HepG2 (cell line): ENCODE results near the gene IGF2BP3. TPM values are rescaled to one million over a fixed set of nuclear protein-coding genes. Genes with fewer than 3 reads are reported as not detected.
A peak's percentile ranks its signal among the peaks of the same experiment; 100 is the strongest.

Source experiments
- BCL6 ChIP-seq: IDR thresholded peaks from 2 replicates; pipeline ENCODE4 v1.6.1; 2016; ENCODE audit warnings: missing genetic modification reagents, missing compliant biosample characterization
- CCAR2 ChIP-seq: fragments of 200-400 bp; formaldehyde crosslinking; optimal IDR thresholded peaks from 2 replicates; pipeline ENCODE3; 2018; ENCODE audit warnings: low read depth, mild to moderate bottlenecking, low read length, moderate library complexity
- CEBPG ChIP-seq: IDR thresholded peaks from 2 replicates; pipeline ENCODE4 v1.6.1; 2016
- ELF3 ChIP-seq: IDR thresholded peaks from 2 replicates; pipeline ENCODE4 v1.6.1; 2016; ENCODE audit warnings: missing genetic modification reagents, missing compliant biosample characterization
- FOXA1 ChIP-seq, 2 experiments: fragments of 450-650 bp in 1 of 2; sonication (generic) in 1 of 2; formaldehyde crosslinking in 1 of 2; IDR thresholded peaks; 2 replicates each; pipeline versions ENCODE4 v1.4.0 to v1.6.1; 2016 to 2020; ENCODE audit warnings: missing genetic modification reagents in 1 of 2
- FOXA3 ChIP-seq: IDR thresholded peaks from 2 replicates; pipeline ENCODE4 v1.6.1; 2016; ENCODE audit warnings: missing genetic modification reagents, missing compliant biosample characterization
- KDM4B ChIP-seq: sonication (generic); formaldehyde crosslinking; IDR thresholded peaks from 2 replicates; pipeline ENCODE4 v1.4.0; 2020; ENCODE audit warnings: missing genetic modification reagents
- MIER2 ChIP-seq: IDR thresholded peaks from 2 replicates; pipeline ENCODE4 v1.6.1; 2016; ENCODE audit warnings: missing biosample characterization, missing genetic modification reagents
- RXRB ChIP-seq: IDR thresholded peaks from 2 replicates; pipeline ENCODE4 v1.6.1; 2016; ENCODE audit warnings: borderline replicate concordance, missing genetic modification reagents, missing compliant biosample characterization
- SMAD9 ChIP-seq: sonication (generic); formaldehyde crosslinking; IDR thresholded peaks from 2 replicates; pipeline ENCODE4 v1.5.1; 2020; ENCODE audit warnings: mild to moderate bottlenecking, missing genetic modification reagents
- SP4 ChIP-seq: sonication (generic); formaldehyde crosslinking; IDR thresholded peaks from 2 replicates; pipeline ENCODE4 v1.8.1; 2023; ENCODE audit warnings: mild to moderate bottlenecking, missing genetic modification reagents
- SPEN ChIP-seq: sonication (generic); formaldehyde crosslinking; IDR thresholded peaks from 2 replicates; pipeline ENCODE4 v1.5.1; 2020; ENCODE audit warnings: low read depth, mild to moderate bottlenecking, missing genetic modification reagents
- SUZ12 ChIP-seq: fragments of 150-350 bp; IDR thresholded peaks from 2 replicates; pipeline ENCODE4 v1.6.1; 2014; ENCODE audit warnings: low read depth, low read length
- ZFP62 ChIP-seq: sonication (generic); formaldehyde crosslinking; IDR thresholded peaks from 2 replicates; pipeline ENCODE4 v1.4.0; 2020; ENCODE audit warnings: missing genetic modification reagents
- ZFY ChIP-seq: sonication (generic); formaldehyde crosslinking; IDR thresholded peaks from 2 replicates; pipeline ENCODE4 v1.4.0; 2020; ENCODE audit warnings: missing genetic modification reagents
- ZNF136 ChIP-seq: sonication (generic); formaldehyde crosslinking; IDR thresholded peaks from 2 replicates; pipeline ENCODE4 v1.8.1; 2022; ENCODE audit warnings: low read depth, mild to moderate bottlenecking, moderate library complexity, missing genetic modification reagents
- ZNF430 ChIP-seq: sonication (generic); formaldehyde crosslinking; IDR thresholded peaks from 2 replicates; pipeline ENCODE4 v1.9.0; 2021; ENCODE audit warnings: mild to moderate bottlenecking, missing genetic modification reagents
- ZNF543 ChIP-seq: sonication (generic); formaldehyde crosslinking; IDR thresholded peaks from 2 replicates; pipeline ENCODE4 v1.4.0; 2020; ENCODE audit warnings: mild to moderate bottlenecking, missing genetic modification reagents
- ZNF614 ChIP-seq: IDR thresholded peaks from 2 replicates; pipeline ENCODE4 v1.6.1; 2018; ENCODE audit warnings: missing biosample characterization, missing genetic modification reagents, inconsistent platforms, borderline replicate concordance
- ZNF777 ChIP-seq: sonication (generic); formaldehyde crosslinking; IDR thresholded peaks from 2 replicates; pipeline ENCODE4 v1.4.0; 2020; ENCODE audit warnings: missing genetic modification reagents
- ZNF841 ChIP-seq: sonication (generic); formaldehyde crosslinking; IDR thresholded peaks from 2 replicates; pipeline ENCODE4 v1.8.1; 2023; ENCODE audit warnings: missing genetic modification reagents, borderline replicate concordance
- ZSCAN25 ChIP-seq: sonication (generic); formaldehyde crosslinking; IDR thresholded peaks from 2 replicates; pipeline ENCODE4 v1.8.0; 2022; ENCODE audit warnings: mild to moderate bottlenecking, missing genetic modification reagents
- polyA plus RNA-seq, 8 experiments: library from polyadenylated mRNA; depleted of rRNA in 3 of 8; stranded (reverse) in 7 of 8; unstranded in 1 of 8; fragments of >200 nt; fragmentation: Illumina TruSeq in 4 of 8; extraction: Trizol in 4 of 8; gene quantifications; 2 replicates each; pipeline versions ENCODE4 v1.2.1 to v1.2.3, GENCODE V29; 2011 to 2016; ENCODE audit warnings: low read depth in 4 of 8, missing spikeins in 1 of 8, mixed read lengths in 1 of 8; ENCODE audit not compliant: insufficient read depth in 1 of 8
- total RNA-seq, 5 experiments: library from RNA; depleted of rRNA; stranded (reverse); fragments of >200 nt; fragmentation: Illumina TruSeq; extraction: Trizol; gene quantifications; 2 replicates each; pipeline ENCODE4 v1.2.3, GENCODE V29; 2016; ENCODE audit warnings: low read depth in 1 of 5
- TF ChIP-seq, protein P1 (sequence below): sonication (generic); formaldehyde crosslinking; IDR thresholded peaks from 2 replicates; pipeline ENCODE4 v1.9.0; 2022; ENCODE audit warnings: low read depth, missing genetic modification reagents
- TF ChIP-seq, protein P2 (sequence below): sonication (generic); IDR thresholded peaks from 2 replicates; pipeline ENCODE4 v1.6.1; 2016; ENCODE audit warnings: low read depth, borderline replicate concordance
- TF ChIP-seq, protein P3 (sequence below): sonication (generic); formaldehyde crosslinking; IDR thresholded peaks from 2 replicates; pipeline ENCODE4 v1.4.0; 2020; ENCODE audit warnings: missing genetic modification reagents
- TF ChIP-seq, protein P4 (sequence below): sonication (generic); formaldehyde crosslinking; IDR thresholded peaks from 2 replicates; pipeline ENCODE4 v1.5.0; 2020; ENCODE audit warnings: missing genetic modification reagents

IGF2BP3 gene
- total and polyA plus RNA-seq, 2 of the 13 experiments (the other 11 are each of a cell fraction or from before 2014, with no cell fraction given), result 37.7 to 39.5 TPM

DNA sequence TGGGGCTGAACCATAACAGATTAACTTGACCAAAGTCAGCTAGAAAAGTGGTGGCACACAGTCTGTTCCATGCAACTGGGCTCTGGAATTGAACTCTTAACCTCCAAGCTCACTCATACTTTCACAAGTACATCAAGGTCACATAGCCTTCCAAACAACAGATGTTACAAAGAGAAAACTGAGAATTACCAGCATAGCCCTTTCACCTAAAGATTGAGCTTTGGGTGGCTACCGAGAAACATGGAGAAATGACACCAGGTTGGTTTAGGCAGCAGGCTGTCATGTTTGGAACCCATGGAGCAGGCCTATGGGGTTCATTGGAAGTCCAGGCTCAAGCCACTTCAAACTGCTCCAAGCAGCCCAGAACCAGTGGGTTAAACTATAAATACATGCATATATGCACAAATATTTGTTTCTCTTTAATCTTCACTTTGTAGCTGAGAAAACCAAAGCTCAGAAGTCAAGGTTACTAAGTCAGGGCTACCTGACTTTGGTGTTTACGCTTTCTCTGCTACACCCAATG lies 112.1 kb downstream of the IGF2BP3 start (continued):
- TF ChIP-seq ZNF136 (0 out of 2 replicates have a peak, but pooled peaks have one; percentile 40), FOXA3 (peak; percentile 66), RXRB (CRISPR knock-in tag) (peak; percentile 63), ZFP62 (no peak), ZNF614 (CRISPR knock-in tag) (no peak), ZNF430 (CRISPR knock-in tag) (no peak), KDM4B (CRISPR knock-in tag) (no peak), CEBPG (CRISPR knock-in tag) (no peak), ZFY (CRISPR knock-in tag) (no peak; the same call in 1 of the 2 replicates), SUZ12 (no peak), ZNF543 (CRISPR knock-in tag) (no peak), SMAD9 (CRISPR knock-in tag) (no peak), MIER2 (CRISPR knock-in tag) (no peak), SP4 (CRISPR knock-in tag) (no peak), FOXA1 (IDR thresholded peaks at IDR 0.05) (no peak), FOXA1 (CRISPR knock-in tag; IDR thresholded peaks at IDR 0.05) (peak; percentile 22; the same call in 1 of the 2 replicates), ZSCAN25 (no peak), CCAR2 (no peak), SPEN (CRISPR knock-in tag) (no peak), BCL6 (CRISPR knock-in tag) (0 out of 2 replicates have a peak, but pooled peaks have one; percentile 20), ELF3 (CRISPR knock-in tag) (peak; percentile 42; the same call in 1 of the 2 replicates), ZNF841 (CRISPR knock-in tag) (no peak), ZNF777 (CRISPR knock-in tag) (no peak)
- TF ChIP-seq, protein P1, sequence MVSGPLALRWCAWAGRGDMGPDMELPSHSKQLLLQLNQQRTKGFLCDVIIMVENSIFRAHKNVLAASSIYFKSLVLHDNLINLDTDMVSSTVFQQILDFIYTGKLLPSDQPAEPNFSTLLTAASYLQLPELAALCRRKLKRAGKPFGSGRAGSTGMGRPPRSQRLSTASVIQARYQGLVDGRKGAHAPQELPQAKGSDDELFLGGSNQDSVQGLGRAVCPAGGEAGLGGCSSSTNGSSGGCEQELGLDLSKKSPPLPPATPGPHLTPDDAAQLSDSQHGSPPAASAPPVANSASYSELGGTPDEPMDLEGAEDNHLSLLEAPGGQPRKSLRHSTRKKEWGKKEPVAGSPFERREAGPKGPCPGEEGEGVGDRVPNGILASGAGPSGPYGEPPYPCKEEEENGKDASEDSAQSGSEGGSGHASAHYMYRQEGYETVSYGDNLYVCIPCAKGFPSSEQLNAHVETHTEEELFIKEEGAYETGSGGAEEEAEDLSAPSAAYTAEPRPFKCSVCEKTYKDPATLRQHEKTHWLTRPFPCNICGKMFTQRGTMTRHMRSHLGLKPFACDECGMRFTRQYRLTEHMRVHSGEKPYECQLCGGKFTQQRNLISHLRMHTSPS, result no peak
- TF ChIP-seq, protein P2, sequence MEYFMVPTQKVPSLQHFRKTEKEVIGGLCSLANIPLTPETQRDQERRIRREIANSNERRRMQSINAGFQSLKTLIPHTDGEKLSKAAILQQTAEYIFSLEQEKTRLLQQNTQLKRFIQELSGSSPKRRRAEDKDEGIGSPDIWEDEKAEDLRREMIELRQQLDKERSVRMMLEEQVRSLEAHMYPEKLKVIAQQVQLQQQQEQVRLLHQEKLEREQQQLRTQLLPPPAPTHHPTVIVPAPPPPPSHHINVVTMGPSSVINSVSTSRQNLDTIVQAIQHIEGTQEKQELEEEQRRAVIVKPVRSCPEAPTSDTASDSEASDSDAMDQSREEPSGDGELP, result peak; percentile 37; the same call in 1 of the 2 replicates
- TF ChIP-seq, protein P3, sequence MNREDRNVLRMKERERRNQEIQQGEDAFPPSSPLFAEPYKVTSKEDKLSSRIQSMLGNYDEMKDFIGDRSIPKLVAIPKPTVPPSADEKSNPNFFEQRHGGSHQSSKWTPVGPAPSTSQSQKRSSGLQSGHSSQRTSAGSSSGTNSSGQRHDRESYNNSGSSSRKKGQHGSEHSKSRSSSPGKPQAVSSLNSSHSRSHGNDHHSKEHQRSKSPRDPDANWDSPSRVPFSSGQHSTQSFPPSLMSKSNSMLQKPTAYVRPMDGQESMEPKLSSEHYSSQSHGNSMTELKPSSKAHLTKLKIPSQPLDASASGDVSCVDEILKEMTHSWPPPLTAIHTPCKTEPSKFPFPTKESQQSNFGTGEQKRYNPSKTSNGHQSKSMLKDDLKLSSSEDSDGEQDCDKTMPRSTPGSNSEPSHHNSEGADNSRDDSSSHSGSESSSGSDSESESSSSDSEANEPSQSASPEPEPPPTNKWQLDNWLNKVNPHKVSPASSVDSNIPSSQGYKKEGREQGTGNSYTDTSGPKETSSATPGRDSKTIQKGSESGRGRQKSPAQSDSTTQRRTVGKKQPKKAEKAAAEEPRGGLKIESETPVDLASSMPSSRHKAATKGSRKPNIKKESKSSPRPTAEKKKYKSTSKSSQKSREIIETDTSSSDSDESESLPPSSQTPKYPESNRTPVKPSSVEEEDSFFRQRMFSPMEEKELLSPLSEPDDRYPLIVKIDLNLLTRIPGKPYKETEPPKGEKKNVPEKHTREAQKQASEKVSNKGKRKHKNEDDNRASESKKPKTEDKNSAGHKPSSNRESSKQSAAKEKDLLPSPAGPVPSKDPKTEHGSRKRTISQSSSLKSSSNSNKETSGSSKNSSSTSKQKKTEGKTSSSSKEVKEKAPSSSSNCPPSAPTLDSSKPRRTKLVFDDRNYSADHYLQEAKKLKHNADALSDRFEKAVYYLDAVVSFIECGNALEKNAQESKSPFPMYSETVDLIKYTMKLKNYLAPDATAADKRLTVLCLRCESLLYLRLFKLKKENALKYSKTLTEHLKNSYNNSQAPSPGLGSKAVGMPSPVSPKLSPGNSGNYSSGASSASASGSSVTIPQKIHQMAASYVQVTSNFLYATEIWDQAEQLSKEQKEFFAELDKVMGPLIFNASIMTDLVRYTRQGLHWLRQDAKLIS (CRISPR knock-in tag), result no peak
- TF ChIP-seq, protein P4, sequence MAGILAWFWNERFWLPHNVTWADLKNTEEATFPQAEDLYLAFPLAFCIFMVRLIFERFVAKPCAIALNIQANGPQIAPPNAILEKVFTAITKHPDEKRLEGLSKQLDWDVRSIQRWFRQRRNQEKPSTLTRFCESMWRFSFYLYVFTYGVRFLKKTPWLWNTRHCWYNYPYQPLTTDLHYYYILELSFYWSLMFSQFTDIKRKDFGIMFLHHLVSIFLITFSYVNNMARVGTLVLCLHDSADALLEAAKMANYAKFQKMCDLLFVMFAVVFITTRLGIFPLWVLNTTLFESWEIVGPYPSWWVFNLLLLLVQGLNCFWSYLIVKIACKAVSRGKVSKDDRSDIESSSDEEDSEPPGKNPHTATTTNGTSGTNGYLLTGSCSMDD (CRISPR knock-in tag), result no peak
